HG03460 (cell line): Measurements from ENCODE around the gene COTL1.

Experiments
- ATAC-seq: cut with Tn5 transposase; IDR thresholded peaks from one replicate; pipeline ENCODE4 v1.9.1; 2021; ENCODE audit not compliant: unreplicated experiment

COTL1 gene

GRCh38 chr16:84614968-84615813 lies 2.7 kb downstream of the COTL1 start:
- ATAC-seq, result no peak

GRCh38 chr16:84614623-84614967 lies 3.3 kb downstream of the COTL1 start:
- ATAC-seq, result no peak

GRCh38 chr16:84614073-84614459 lies 3.8 kb downstream of the COTL1 start:
- ATAC-seq, result no peak

GRCh38 chr16:84613408-84614072 lies 4.3 kb downstream of the COTL1 start:
- ATAC-seq, result no peak

- ATAC-seq, result no peak
These were observed 5.2 kb downstream of the COTL1 start for GRCh38 chr16:84612686-84613085.

GRCh38 chr16:84611041-84611440 lies 6.8 kb downstream of the COTL1 start:
- ATAC-seq, result no peak

- no peak for ATAC-seq
These were observed 7.5 kb downstream of the COTL1 start for GRCh38 chr16:84610376-84610775.

- ATAC-seq, result no peak
These were observed 8.2 kb downstream of the COTL1 start for GRCh38 chr16:84609563-84610177.

GRCh38 chr16:84608282-84608681 lies 9.6 kb downstream of the COTL1 start:
- no peak for ATAC-seq

- peak; percentile 56 for ATAC-seq
These were observed 10.2 kb downstream of the COTL1 start for GRCh38 chr16:84607694-84608093.

GRCh38 chr16:84607061-84607460 lies 10.8 kb downstream of the COTL1 start:
- no peak for ATAC-seq

- no peak for ATAC-seq
These were observed 11.6 kb downstream of the COTL1 start for GRCh38 chr16:84606081-84606875.

- no peak for ATAC-seq
These were observed 12.5 kb downstream of the COTL1 start for GRCh38 chr16:84605339-84605848.

GRCh38 chr16:84604477-84605013 lies 13.3 kb downstream of the COTL1 start:
- ATAC-seq, result no peak

- no peak for ATAC-seq
These were observed 13.9 kb downstream of the COTL1 start for GRCh38 chr16:84603940-84604339.

- ATAC-seq, result no peak
These were observed 14.6 kb downstream of the COTL1 start for GRCh38 chr16:84603140-84603816.

GRCh38 chr16:84600343-84601229 lies 17.3 kb downstream of the COTL1 start:
- ATAC-seq, result peak; percentile 73

- peak; percentile 33 for ATAC-seq
These were observed 18.2 kb downstream of the COTL1 start for GRCh38 chr16:84599521-84600202.

GRCh38 chr16:84598360-84598759 lies 19.5 kb downstream of the COTL1 start:
- ATAC-seq, result no peak
